Endodermal cell (in vitro differentiated cells): ENCODE data around the gene HMG20B. TPM values are rescaled to one million over a fixed set of nuclear protein-coding genes. Genes with fewer than 3 reads are reported as not detected.

Experiments used
- DNase-seq: peaks from one replicate; pipeline ENCODE4 v3.0.0-alpha.2; 2017
- H3K27ac ChIP-seq: 2 replicates; pipeline ENCODE4 v1.5.1; 2013; ENCODE audit warnings: mild to moderate bottlenecking, low read depth, low read length, moderate library complexity
- H3K27me3 ChIP-seq: 2 replicates; pipeline ENCODE4 v1.6.1; 2013; ENCODE audit warnings: mild to moderate bottlenecking, low read length, moderate library complexity; ENCODE audit not compliant: insufficient read depth, control insufficient read depth, poor library complexity, severe bottlenecking
- H3K36me3 ChIP-seq: 2 replicates; pipeline ENCODE4 v1.7.0; 2013; ENCODE audit warnings: mild to moderate bottlenecking, low read length, moderate library complexity; ENCODE audit not compliant: control insufficient read depth, insufficient read depth
- H3K4me1 ChIP-seq: one replicate; pipeline ENCODE4 v1.7.0; 2013; ENCODE audit warnings: low read length; ENCODE audit not compliant: control insufficient read depth, insufficient read depth
- H3K4me3 ChIP-seq: 2 replicates; pipeline ENCODE4 v1.5.1; 2013; ENCODE audit warnings: mild to moderate bottlenecking, low read length, moderate library complexity
- H3K9ac ChIP-seq: 2 replicates; pipeline ENCODE4 v1.6.1; 2013; ENCODE audit warnings: mild to moderate bottlenecking, low read length, moderate library complexity; ENCODE audit not compliant: poor library complexity, severe bottlenecking; ENCODE audit errors: extremely low read depth
- H3K9me3 ChIP-seq: 2 replicates; pipeline ENCODE4 v1.6.1; 2013; ENCODE audit warnings: mild to moderate bottlenecking, low read length, moderate library complexity; ENCODE audit not compliant: control insufficient read depth
- H3K27ac Mint-ChIP-seq: 2 replicates; pipeline ENCODE4 v1.8.0; 2020; ENCODE audit warnings: mixed read lengths
- H3K27me3 Mint-ChIP-seq: 2 replicates; pipeline ENCODE4 v1.8.0; 2021; ENCODE audit warnings: mild to moderate bottlenecking, mixed read lengths; ENCODE audit not compliant: insufficient read depth
- H3K36me3 Mint-ChIP-seq: 2 replicates; pipeline ENCODE4 v1.8.0; 2020; ENCODE audit warnings: low read depth, mixed read lengths
- H3K4me1 Mint-ChIP-seq: 2 replicates; pipeline ENCODE4 v1.8.0; 2020; ENCODE audit warnings: mixed read lengths
- H3K4me3 Mint-ChIP-seq: 2 replicates; pipeline ENCODE4 v1.8.0; 2020; ENCODE audit warnings: mild to moderate bottlenecking, moderate library complexity, mixed read lengths
- H3K9me3 Mint-ChIP-seq: 2 replicates; pipeline ENCODE4 v1.8.0; 2020; ENCODE audit warnings: mild to moderate bottlenecking, mixed read lengths
- CTCF ChIP-seq: fragments of 200-600 bp; sonication (generic); conservative IDR thresholded peaks from 2 replicates; pipeline ENCODE4 v1.5.0; 2021; ENCODE audit warnings: antibody characterized with exemption, mild to moderate bottlenecking
- WGBS, 2 experiments: methylation state at CpG; one replicate each; pipeline versions ENCODE4 v1.1.5 to v1.1.7; 2013; ENCODE audit warnings: missing lambda C conversion rate in 2 of 2, mixed read lengths in 1 of 2; ENCODE audit not compliant: insufficient coverage in 1 of 2, insufficient read length in 1 of 2; 5-methylcytosine and 5-hydroxymethylcytosine counted together
- total RNA-seq, 2 donors: library from RNA; stranded (reverse); fragmentation: NEBNext Ultra II Directional in 1 of 2; extraction: Animal tissue kit (Norgen Biotek cat#: 25700) in 1 of 2; gene quantifications; 2 replicates in 1 of 2; 3 replicates in 1 of 2; pipeline ENCODE4 v1.2.1, GENCODE V29; 2021

HMG20B gene
- total RNA-seq, 2 donors from 2014 or later: 80.7 to 102 TPM

GRCh38 chr19:3618144-3618810 is 45.5 kb downstream of the HMG20B start:
- H3K27ac Mint-ChIP-seq: no peak overlapping the region
- Histone ChIP-seq H3K4me1 (no peaks in the 10 kb centered on the region), H3K27me3 (no peaks in the 10 kb centered on the region), H3K4me3 (no peak overlapping the region), H3K9me3 (no peaks in the 10 kb centered on the region), H3K36me3 (peaks cover 15% of the 10 kb centered on the region), H3K9ac (no peak overlapping the region), H3K27ac (no peak overlapping the region)
- no peaks in the 10 kb centered on the region for H3K4me1 Mint-ChIP-seq
- peak; percentile 94 for TF ChIP-seq CTCF
- no peak overlapping the region for H3K4me3 Mint-ChIP-seq
- peaks cover 21% of the 10 kb centered on the region for H3K36me3 Mint-ChIP-seq
- no peaks in the 10 kb centered on the region for H3K9me3 Mint-ChIP-seq
- no peaks in the 10 kb centered on the region for H3K27me3 Mint-ChIP-seq
- DNase-seq: peak; percentile 89
- WGBS, 2 experiments: 83 to 84% methylated on average over 24 to 31 of the region's 31 CpGs

- H3K36me3 ChIP-seq: peaks cover 15% of the 10 kb centered on the region
- Mint-ChIP-seq H3K4me3 (no peak overlapping the region), H3K27ac (no peak overlapping the region), H3K4me1 (no peaks in the 10 kb centered on the region), H3K36me3 (peaks cover 16% of the 10 kb centered on the region), H3K27me3 (no peaks in the 10 kb centered on the region), H3K9me3 (no peaks in the 10 kb centered on the region)
- no peak overlapping the region for H3K27ac ChIP-seq
- TF ChIP-seq CTCF: peak; percentile 4
- DNase-seq: no peak
- H3K4me1 ChIP-seq: no peaks in the 10 kb centered on the region
- no peaks in the 10 kb centered on the region for H3K9me3 ChIP-seq
- WGBS, 2 experiments: 93 to 96% methylated on average over 18 to 31 of the region's 31 CpGs
- H3K4me3 ChIP-seq: no peak overlapping the region
- no peak overlapping the region for H3K9ac ChIP-seq
- H3K27me3 ChIP-seq: no peaks in the 10 kb centered on the region
These were observed 46.3 kb downstream of the HMG20B start for GRCh38 chr19:3618811-3619630.

- no peaks in the 10 kb centered on the region for H3K9me3 Mint-ChIP-seq
- H3K36me3 Mint-ChIP-seq: peaks cover 19% of the 10 kb centered on the region
- H3K27me3 Mint-ChIP-seq: no peaks in the 10 kb centered on the region
- no peak for DNase-seq
- peaks cover 15% of the 10 kb centered on the region for H3K36me3 ChIP-seq
- H3K27ac ChIP-seq: no peak overlapping the region
- H3K9ac ChIP-seq: no peak overlapping the region
- WGBS, 2 experiments: 96 to 97% methylated on average over 9 to 17 of the region's 17 CpGs
- no peaks in the 10 kb centered on the region for H3K27me3 ChIP-seq
- H3K4me1 ChIP-seq: no peaks in the 10 kb centered on the region
- no peak overlapping the region for H3K4me3 ChIP-seq
- TF ChIP-seq CTCF: no peak
- H3K9me3 ChIP-seq: no peaks in the 10 kb centered on the region
- H3K4me3 Mint-ChIP-seq: no peak overlapping the region
- H3K27ac Mint-ChIP-seq: no peak overlapping the region
- H3K4me1 Mint-ChIP-seq: no peaks in the 10 kb centered on the region
These were observed 46.9 kb downstream of the HMG20B start for GRCh38 chr19:3619631-3620012.
